Measurements from ENCODE around the gene NBPF3.
A peak's percentile ranks its signal among the peaks of the same experiment; 100 is the strongest.
"Not testable (repeated sequence)": the region's sequence is repeated elsewhere in the genome, so short reads cannot be mapped to it uniquely, and the experiment has no call there.

NBPF3 gene

DNA sequence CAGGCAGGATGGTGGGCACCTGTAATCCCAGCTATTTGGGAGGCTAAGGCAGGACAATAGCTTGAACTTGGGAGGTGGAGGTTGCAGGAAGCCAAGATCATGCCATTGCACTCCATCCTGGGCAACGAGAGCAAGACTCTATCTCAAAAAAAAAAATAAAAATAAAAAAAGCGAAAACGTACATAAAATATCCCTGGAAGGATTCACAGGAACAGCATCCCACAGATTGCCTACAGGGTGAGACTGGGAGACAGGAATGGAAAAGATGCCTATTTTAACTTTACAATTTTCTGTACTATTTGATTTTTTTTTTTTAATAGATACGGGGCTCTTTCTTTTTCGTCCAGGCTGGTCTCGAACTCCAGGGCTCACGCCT, 604 bp upstream of the NBPF3 start:
- DNase-seq (ENCODE audit: low spot score): no peak

- DNase-seq (ENCODE audit: low spot score): peak; percentile 25
Measured at GRCh38 chr1:21440630-21441125, 741 bp downstream of the NBPF3 start.

DNA sequence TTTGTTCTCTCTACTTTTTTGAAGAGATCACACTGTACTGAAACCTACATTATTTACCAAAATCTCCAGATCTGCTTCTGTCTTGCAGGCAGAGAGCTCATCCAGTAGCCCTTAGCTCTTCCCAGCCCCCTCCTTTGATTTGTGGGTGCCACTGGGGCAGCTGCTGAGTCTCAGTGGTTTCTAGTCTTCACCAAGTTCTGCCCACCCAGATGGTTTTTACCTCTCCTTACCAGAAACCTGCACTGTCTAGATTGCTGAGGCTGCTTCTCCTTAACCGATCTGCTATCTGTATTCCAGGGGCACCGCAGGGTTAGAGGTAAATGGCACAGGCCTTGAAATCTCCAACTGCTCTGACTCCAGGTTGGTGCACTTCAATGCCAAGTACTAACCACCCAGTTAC, 6.7 kb downstream of the NBPF3 start:
- DNase-seq (ENCODE audit: low spot score): not testable (repeated sequence)

DNA sequence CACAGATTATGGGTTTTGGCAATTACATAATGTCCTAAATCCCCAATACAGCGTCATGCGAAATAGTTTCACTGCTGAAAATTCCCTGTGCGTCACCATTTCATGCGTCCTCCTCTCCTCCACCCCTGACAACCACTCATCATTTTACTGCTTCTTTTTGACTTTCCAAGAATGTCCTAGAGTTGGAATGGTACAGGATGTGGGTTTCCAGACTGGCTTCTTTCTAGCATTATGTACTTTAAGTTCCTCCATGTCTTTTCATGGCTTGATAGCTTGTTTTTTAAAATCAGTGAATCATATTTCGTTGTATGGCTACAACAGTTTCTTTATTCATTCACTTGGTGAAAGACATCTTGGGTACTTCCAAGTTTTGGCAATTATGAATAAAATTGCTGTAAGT, 7.4 kb downstream of the NBPF3 start:
- DNase-seq (ENCODE audit: low spot score): no peak

GRCh38 chr1:21449906-21450305, 10.0 kb downstream of the NBPF3 start:
- no peak for DNase-seq (ENCODE audit: low spot score)

- peak; percentile 25 for DNase-seq (ENCODE audit: low spot score)
Measured at GRCh38 chr1:21451212-21451611, 11.3 kb downstream of the NBPF3 start.

GRCh38 chr1:21451981-21452411, 12.1 kb downstream of the NBPF3 start:
- no peak for DNase-seq (ENCODE audit: low spot score)

- peak; percentile 74 for DNase-seq (ENCODE audit: low spot score)
Measured at GRCh38 chr1:21453964-21454614, 14.2 kb downstream of the NBPF3 start.

DNA sequence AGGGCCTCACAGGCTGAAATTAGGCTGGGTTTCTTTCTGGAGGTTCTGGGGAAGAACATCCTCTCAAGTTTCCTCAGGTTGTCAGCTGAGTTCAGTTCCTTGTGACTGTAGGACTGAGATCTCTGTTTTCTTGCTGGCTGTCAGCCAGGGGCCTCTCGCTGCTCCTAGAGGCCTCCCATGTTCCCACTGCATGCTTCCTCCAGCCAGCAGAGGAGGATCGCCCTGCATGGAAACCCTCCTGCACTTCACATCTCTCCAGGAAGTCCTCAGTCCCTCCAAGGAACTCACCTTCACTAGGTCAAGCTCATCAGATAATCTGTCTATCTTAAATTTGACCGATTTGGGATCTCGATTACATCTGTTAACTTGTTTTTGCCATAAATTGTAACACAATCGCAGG, 15.0 kb downstream of the NBPF3 start:
- DNase-seq (ENCODE audit: low spot score): not testable (repeated sequence)

- DNase-seq (ENCODE audit: low spot score): no peak
Measured at GRCh38 chr1:21457654-21458053, 17.7 kb downstream of the NBPF3 start.

DNA sequence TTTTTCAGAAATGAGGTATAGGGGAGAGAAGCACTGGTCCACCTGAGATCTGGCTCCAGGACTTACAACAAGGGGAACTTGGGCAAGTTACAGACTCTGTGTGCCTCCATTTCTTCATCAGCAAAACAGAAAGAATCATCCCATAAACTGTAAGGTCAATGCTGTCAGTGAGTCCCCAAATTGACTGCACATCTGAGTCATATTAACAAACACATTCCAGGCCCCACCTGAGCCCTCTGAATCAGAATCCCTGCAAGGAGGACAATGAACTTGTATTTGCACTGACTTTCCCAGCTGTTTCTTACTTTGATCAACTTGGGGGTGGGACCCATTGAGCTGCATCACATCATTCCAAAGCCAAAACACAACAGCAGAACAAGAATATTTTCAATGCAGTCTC, 25.2 kb downstream of the NBPF3 start:
- not testable (repeated sequence) for DNase-seq (ENCODE audit: low spot score)

DNA sequence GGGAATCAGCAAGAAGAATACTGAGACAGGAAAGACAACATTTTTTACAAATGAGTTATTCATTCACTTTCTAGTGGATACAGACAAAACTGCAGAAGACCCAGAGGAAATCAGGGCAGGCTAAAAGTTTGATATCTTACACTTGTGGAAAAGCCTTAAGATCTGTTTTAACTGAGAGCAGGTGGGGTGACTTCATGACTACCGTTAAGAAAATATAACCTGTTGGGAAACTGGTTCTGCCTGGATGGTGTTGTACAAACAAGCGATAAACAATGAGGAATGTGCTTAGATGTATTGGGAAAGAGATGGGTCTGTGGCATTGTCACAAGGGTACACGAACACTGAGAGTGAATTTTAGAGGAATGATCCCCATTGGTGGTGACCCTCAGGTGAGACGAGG, 28.0 kb downstream of the NBPF3 start:
- DNase-seq (ENCODE audit: low spot score): not testable (repeated sequence)

DNA sequence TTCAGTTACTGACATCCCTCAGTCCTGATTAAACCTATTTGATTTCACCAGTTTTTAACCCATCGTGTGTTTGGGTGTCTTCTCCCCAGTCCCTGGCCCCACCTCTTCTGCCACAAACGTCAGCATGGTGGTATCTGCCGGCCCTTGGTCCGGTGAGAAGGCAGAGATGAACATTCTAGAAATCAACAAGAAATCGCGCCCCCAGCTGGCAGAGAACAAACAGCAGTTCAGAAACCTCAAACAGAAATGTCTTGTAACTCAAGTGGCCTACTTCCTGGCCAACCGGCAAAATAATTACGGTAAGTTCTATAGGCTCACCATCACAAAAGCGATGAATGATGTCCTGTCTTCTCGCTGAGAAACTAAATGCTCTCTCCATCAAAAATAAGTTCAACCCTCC, 28.7 kb downstream of the NBPF3 start:
- DNase-seq (ENCODE audit: low spot score): no peak

- DNase-seq (ENCODE audit: low spot score): no peak
Measured at GRCh38 chr1:21469581-21469980, 29.6 kb downstream of the NBPF3 start.

GRCh38 chr1:21472861-21473260, 32.9 kb downstream of the NBPF3 start:
- DNase-seq (ENCODE audit: low spot score): no peak

- DNase-seq (ENCODE audit: low spot score): no peak
Measured at GRCh38 chr1:21478356-21478755, 38.4 kb downstream of the NBPF3 start.

- DNase-seq (ENCODE audit: low spot score): not testable (repeated sequence)
Measured at GRCh38 chr1:21483881-21484280, 43.9 kb downstream of the NBPF3 start.

DNA sequence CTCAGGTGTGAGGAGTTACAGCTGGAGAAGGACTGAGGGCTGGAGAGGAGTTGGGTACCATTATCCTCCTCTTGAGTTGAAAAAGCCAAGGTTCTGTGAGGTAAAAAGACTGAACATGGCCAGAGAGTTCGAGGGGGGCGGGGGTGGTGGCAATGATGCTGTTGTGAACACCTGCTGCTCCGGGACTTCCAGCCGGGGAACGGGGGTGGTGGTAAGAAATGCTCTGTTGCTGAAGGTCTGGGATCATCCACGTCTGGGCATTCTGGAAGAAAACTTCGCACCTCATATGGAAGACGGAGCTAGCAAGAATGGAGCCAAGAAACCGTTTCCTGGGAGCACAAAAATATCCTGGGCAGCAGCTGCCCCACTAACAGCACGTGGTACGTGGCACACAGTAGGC, 49.2 kb downstream of the NBPF3 start:
- DNase-seq (ENCODE audit: low spot score): no peak

DNA sequence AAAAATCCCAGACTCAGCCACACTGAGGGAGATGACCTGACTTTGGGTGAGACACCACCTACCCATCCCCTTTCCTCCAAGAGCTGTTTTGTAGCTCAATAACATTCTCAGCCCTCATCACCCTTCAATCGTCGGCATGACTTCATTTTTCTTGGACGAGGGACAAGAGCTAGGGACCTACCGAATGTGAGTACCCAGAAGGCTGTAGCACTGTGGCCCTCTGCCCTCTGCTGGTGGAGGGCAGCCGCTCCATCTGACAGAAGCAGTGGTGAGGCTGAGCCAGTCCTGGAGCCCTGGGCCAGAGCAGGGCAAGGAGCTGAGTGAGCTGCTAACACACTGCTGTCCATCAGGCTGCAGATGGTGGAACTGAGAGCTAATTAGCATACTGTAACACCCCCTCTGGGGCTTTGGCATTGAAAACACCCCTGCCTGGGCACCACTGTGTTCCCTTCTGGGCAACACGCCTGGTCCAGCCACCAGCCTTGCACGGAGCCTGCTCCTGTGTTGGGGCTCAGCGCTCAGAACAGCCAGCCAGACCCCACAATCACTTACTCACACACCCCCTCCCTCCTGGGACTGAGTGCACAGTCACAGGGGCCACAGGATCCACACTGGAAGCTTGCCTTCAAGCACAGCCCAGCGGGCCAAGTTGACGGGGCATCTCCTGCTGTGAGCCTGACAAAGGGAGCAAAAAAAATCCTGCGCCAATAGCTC, 51.0 kb downstream of the NBPF3 start:
- DNase-seq (ENCODE audit: low spot score): peak; percentile 90

DNA sequence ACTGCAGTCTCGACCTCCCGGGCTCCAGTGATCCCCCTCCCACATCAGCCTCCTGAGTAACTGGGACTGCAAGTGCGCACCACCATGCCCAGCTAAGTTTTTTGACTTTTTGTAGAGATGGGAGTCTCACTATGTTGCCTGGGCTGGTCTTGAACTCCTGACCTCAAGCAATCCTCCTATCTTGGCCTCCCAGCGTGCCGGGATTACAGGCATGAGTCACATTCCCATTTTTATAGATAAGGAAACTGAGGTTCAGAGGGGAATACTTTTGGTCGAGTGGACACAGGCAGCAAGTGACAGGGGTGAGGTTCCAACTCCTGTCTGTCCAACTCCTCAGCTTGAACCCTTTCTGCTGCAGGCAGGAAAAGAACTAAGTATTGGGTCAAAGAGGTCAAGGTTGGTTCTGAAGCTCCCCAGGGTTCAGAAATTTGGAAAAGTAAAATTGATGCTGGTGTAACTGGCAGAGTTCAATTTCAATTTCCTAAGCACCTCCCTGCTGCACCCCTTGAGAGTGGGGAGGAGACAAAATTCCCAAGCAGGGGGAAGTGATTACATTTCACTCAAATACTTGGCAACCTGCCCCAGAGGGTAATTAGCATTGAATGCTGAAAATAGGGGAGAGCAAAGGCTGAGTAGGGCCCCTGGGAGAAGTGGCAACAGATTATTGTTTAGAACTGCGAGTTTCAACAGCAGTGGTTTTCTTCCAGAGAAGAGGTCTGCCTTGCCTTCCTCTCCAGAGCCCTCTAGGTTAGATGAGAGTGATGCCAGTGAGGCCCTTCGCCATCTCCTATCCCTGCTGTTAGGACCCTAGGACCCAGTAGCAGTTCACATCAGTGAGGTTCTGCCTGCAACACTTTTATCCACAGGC, 51.8 kb downstream of the NBPF3 start:
- no peak for DNase-seq (ENCODE audit: low spot score)

DNA sequence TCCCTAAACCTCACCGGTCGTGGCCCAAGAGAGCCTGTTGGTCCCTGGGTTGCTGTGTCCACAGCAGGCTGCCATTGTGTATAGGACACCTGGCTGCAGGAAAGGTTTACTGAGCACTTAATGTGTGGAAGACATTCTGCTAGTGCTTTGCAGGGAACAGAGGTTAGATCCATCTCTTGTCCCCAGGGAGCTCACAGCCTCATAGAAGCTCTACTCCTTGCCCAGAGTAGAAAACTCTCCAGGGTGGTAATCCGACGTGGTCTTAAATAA, 52.4 kb downstream of the NBPF3 start:
- no peak for DNase-seq (ENCODE audit: low spot score)

DNA sequence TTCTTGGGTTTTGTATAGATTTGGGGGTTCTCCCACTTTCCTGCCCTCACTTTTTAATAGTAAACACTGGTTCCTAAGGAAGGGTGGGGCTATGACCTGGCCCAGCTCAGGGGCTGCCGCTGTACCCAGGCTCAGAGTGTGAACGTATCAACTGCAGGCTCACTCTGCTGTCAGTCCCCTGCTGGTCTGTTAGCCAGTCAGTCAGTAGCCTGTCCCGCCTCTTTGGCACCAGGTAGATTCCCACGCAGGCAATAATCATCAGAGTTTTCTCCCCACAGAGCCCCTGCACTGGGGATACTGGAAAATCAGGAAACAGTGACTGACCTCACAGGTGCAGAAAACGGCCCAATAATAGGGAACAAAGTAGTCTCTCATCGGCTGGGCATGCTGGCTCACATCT, 54.3 kb downstream of the NBPF3 start:
- no peak for DNase-seq (ENCODE audit: low spot score)

DNA sequence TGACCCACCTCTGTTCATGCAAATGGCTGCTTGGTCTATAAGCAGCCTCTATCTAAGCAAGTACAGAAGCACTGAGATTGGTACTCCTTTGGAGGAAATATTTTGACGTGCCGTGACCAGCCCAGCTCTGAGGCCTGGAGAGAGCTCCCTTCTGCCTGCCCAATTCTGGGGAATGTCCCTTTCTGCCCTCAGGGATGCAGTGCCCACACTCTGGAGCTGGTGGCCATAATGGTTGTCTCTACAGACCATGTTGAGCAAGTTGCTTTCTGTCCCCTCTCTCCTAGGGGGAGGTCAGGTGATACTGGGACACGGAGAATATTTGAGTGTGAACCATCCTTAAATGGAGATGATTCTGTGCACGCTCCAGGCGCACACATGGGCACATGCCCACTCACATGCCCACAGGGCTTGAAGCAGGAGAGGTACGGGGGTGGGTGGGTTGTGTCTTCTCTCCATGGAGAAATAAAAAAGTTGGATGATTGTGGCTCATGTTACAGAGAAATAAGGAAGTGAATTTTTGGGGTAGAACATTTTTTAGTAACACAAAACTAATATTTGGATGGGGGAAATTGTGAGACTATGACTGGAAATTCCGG, 55.4 kb downstream of the NBPF3 start:
- DNase-seq (ENCODE audit: low spot score): no peak

Data from AG20443 (cell line).